Activated CD4-positive, CD25-positive, alpha-beta regulatory T cell treated with anti-CD3 and anti-CD28 coated beads, Interleukin-2, amount 50 U/mL, for 24 hours (primary cell): ENCODE data around the gene DACT1.

Experiments used
- ATAC-seq, 2 donors: fragments of 150-1000 bp; cut with Tn5 transposase; one replicate each; pipeline ENCODE4 v1.10.0; 2021; ENCODE audit warnings: mild to moderate bottlenecking in 1 of 2, moderate library complexity in 1 of 2

The DACT1 gene

GRCh38 chr14:58669556-58670200 is 31.9 kb downstream of the DACT1 start:
- ATAC-seq, result no peak

- no peak for ATAC-seq
Observed at GRCh38 chr14:58671024-58671423, 33.3 kb downstream of the DACT1 start.

- no peak for ATAC-seq
Observed at GRCh38 chr14:58671436-58671835, 33.7 kb downstream of the DACT1 start.

DNA sequence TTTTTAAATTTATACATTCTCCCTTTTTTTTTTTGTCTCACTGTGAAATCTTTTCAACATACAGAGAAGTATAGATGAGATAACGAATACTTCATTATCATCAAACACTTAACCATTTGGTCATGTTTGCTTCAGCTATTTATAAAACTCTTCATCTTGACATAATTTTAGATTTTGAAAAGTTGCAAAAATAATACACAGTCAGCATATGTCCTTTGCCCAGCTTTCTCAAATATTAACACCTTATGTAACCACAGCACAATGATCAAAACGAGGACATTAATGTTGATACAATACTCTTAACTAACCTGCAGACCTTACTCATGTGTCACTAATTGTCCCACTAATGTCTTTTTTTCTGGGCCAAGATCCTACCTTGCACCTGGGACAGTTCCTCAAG is 36.0 kb downstream of the DACT1 start:
- ATAC-seq, result no peak

GRCh38 chr14:58677001-58677400 is 39.2 kb downstream of the DACT1 start:
- ATAC-seq, result no peak

GRCh38 chr14:58677517-58677916 is 39.8 kb downstream of the DACT1 start:
- no peak for ATAC-seq

GRCh38 chr14:58677996-58678395 is 40.2 kb downstream of the DACT1 start:
- ATAC-seq, result no peak

DNA sequence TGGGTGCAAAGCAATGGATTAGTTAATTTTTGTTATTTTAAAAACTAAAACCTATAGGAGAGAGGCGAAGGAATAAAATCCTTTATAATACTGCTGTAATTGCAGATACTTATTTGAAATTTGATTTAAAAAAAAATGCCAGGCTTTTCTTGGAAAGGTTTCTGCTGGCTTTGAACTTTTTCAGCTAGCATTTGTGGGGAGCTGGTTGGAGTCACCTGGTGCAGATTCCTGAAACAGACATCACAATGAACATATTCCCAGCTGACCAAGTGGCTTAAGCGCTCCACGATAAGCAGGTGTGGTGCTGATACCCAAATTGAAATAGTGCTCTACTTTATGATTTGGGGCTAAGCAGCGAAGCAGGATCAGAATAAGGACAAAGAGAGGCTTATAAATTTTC is 42.9 kb downstream of the DACT1 start:
- no peak for ATAC-seq

DNA sequence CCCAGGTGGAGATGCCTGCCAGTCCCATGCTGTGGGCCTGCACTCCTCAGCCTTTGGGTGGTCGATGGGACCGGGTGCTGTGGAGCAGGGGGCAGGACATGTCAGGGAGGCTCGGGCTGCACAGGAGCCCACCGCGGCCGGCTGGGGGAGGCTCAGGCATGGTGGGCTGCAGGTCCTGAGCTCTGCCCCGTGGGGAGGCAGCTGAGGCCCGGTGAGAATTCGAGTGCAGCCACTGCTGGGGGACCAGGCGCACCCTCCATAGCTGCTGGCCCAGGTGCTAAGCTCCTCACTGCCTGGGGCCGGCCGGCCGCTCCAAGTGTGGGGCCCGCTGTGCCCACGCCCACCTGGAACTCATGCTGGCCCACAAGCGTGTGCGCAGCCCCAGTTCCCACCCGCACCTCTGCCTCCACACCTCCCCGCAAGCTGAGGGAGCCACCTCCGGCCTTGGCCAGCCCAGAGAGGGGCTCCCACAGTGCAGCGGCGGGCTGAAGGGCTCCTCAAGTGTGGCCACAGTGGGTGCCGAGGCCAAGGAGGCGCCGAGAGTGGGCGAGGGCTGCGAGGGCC is 49.6 kb downstream of the DACT1 start:
- no peak for ATAC-seq

DNA sequence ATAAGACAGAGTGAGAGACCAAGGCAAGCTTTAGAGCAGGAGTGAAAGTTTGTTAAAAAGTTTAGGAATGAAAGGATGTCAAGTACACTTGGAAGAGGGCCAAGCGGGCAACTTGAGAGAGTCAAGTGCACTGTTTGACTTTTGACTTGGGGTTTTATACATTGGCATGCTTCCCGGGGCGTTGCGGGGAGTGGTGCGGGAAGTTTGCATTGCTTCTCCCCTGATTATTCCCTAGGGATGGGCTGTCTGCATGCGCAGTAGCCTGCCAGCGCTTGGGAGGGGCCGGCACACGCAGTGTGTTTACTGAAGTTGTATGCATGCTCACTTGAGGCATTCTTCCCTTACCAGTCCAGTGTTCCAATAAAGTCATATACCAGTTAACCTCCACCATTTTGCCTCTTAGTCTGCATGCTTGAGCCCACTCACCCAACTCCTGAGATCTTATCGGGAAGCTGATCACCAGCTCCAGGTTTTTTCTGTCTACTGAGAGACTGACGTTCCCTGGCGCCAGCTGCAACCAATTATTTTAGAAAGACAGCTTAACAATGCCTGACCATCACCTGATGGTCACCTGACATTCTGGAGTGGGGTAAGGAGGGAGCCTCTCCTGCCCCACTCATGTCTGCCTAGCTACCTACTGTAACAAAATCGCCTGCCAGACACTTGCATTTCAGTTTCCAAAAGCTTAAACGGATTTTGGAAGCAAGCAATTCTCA is 53.2 kb downstream of the DACT1 start:
- ATAC-seq, result no peak

- ATAC-seq, result no peak
Observed at GRCh38 chr14:58693048-58693447, 55.3 kb downstream of the DACT1 start.

- no peak for ATAC-seq
Observed at GRCh38 chr14:58695514-58695913, 57.8 kb downstream of the DACT1 start.

GRCh38 chr14:58697266-58697929 is 59.6 kb downstream of the DACT1 start:
- ATAC-seq, result no peak
